HG03571 (cell line): ENCODE measurements around the gene ERC1.
"Not testable (repeated sequence)": the region's sequence is repeated elsewhere in the genome, so short reads cannot be mapped to it uniquely, and the experiment has no call there.

Experiments used
- ATAC-seq: cut with Tn5 transposase; IDR thresholded peaks from one replicate; pipeline ENCODE4 v1.9.1; 2021; ENCODE audit not compliant: unreplicated experiment

ERC1 gene

GRCh38 chr12:1117970-1118563, 127.0 kb downstream of the ERC1 start:
- no peak for ATAC-seq

GRCh38 chr12:1122786-1123185, 131.8 kb downstream of the ERC1 start:
- ATAC-seq: no peak

DNA sequence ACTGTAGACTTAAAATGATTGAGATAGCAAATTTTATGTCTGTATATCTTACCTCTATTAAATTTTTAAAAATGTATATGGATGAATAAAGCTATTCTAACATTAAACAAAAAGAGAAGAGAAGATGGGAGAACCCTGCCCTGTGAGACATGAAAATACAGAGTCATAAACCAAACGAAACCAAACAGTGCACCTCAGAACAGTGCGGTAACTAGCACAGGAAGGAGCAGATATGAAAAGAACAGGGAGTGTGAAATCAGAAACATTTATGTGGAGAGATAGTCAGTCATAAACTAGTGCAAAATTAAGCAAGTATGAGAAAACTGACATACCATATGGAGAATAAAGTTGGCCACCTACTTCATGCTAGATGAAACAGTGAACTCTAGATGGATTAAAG, 135.1 kb downstream of the ERC1 start:
- no peak for ATAC-seq

DNA sequence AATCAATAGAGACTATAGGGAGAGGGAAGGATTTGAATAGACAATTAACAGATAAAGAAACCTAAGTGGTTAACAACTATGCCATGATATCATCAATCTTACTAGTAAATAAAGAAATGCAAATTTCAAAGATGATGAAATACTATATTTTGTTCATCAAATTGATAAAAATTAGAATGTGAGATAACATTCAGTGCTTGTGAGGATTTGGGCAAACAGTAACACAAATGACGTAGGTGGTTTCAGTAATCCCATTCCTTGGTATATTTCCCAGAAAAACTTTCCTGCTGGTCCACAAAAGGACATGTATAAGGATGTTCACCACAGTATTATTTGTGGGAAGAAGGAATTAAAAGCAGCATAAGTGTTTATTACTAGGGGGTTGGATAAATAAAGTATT, 136.0 kb downstream of the ERC1 start:
- ATAC-seq: no peak

- ATAC-seq: no peak
These were observed 139.1 kb downstream of the ERC1 start for GRCh38 chr12:1130164-1130563.

- no peak for ATAC-seq
These were observed 139.5 kb downstream of the ERC1 start for GRCh38 chr12:1130571-1130970.

DNA sequence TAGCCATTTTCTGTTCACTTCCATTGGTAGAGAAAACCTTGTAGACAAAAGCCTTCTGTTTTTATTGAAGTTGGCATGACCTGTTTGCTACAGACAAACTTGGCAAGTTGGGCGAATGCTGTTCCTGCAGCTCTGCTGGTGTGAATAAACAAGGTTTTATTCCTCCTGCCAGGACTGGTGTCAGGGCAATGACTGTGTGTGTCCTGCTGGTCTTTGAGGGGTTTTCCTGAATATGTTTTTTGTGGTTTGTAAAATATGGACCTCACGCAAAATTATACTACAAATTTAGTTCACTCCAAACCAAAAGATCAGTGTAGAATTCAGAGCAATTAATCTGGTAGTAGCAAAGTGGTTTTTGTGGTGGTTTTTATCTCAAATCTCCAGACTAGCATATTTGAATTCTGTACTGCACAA, 140.8 kb downstream of the ERC1 start:
- no peak for ATAC-seq

DNA sequence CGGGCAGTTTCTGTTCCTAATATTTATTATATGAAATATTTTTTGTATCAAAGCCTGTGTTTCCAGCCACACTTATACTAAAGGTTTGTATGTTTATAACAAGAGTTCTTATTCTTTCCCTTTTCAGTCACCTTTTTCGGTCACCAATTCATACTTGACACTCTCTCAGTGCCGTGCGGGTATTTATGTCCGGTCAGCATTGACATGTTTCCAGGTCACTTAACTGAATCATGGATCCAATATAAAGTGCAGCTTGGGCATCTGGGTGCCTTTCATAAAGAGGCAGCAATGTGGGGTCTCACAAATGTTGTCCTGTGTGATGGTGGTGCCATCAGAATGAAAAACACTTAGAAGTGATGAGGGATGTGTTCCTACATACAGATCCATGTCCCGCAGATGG, 141.3 kb downstream of the ERC1 start:
- ATAC-seq: no peak

GRCh38 chr12:1138691-1139090, 147.7 kb downstream of the ERC1 start:
- no peak for ATAC-seq

DNA sequence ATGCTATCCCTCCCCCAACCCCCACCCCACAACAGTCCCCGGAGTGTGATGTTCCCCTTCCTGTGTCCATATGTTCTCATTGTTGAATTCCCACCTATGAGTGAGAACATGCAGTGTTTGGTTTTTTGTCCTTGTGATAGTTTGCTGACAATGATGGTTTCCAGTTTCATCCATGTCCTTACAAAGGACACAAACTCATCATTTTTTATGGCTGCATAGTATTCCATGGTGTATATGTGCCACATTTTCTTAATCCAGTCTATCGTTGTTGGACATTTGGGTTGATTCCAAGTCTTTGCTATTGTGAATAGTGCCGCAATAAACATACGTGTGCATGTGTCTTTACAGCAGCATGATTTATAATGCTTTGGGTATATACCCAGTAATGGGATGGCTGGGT, 155.7 kb downstream of the ERC1 start:
- ATAC-seq: not testable (repeated sequence)

GRCh38 chr12:1147821-1148220, 156.8 kb downstream of the ERC1 start:
- ATAC-seq: no peak

GRCh38 chr12:1157046-1157445, 166.0 kb downstream of the ERC1 start:
- no peak for ATAC-seq

DNA sequence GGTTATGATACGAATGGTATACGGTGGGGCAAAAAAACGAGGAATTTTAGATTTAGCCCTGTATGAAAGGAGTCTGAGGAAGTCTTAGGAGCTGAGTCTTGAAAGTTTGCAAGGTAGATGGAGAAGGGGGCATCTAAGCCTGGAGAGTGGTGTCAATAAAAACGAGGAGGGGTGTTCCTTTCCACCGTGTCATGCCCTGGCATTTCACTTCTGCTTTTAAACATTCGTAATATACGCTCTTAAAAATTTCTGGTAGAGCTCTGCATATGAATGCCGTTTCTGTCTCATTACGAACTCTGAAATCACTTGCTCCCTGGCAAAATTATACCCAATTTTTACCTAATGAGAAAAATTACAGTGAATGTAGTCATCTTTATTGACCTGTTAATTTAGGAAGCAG, 170.2 kb downstream of the ERC1 start:
- ATAC-seq: no peak

- no peak for ATAC-seq
These were observed 171.2 kb downstream of the ERC1 start for GRCh38 chr12:1162081-1162760.

- no peak for ATAC-seq
These were observed 176.8 kb downstream of the ERC1 start for GRCh38 chr12:1167784-1168183.

DNA sequence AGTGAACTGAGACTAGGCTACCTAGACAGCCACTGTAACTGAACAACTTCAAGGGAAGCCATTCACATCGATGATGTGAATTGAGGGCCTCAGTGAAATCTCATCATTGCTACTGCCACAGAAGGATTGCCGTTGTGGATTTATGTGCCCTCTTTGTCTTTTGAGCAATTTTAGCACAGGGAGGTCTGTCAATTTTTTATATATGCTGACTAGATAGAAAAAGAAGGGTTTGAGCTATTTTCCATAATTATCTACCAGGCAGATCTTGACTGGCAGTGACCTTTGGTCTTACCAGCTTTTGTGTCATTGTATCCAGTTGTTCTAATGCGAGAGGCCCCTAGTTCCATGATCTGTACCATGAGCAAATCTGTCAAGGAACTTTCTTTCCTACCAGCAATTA, 179.4 kb downstream of the ERC1 start:
- no peak for ATAC-seq

- no peak for ATAC-seq
These were observed 180.8 kb downstream of the ERC1 start for GRCh38 chr12:1171657-1172408.

- no peak for ATAC-seq
These were observed 183.0 kb downstream of the ERC1 start for GRCh38 chr12:1173781-1174617.

- no peak for ATAC-seq
These were observed 183.6 kb downstream of the ERC1 start for GRCh38 chr12:1174659-1175058.

DNA sequence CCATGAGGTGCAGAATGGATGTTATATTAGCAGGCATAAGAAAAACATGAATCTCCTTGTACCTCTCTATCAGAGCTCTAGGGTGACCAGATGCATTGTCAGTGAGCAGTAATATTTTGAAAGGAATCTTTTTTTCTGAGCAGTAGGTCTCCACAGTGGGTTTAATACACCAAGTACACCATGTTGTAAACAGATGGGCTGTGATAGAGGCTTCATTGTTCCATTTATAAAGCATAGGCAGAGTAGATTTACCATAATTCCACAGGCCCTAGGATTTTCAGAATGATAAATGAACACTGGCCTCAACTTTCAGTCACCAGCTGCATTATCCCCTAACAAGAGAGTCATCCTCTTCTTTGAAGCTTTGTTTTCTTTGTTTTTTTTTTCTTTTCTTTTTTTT, 185.2 kb downstream of the ERC1 start:
- no peak for ATAC-seq

DNA sequence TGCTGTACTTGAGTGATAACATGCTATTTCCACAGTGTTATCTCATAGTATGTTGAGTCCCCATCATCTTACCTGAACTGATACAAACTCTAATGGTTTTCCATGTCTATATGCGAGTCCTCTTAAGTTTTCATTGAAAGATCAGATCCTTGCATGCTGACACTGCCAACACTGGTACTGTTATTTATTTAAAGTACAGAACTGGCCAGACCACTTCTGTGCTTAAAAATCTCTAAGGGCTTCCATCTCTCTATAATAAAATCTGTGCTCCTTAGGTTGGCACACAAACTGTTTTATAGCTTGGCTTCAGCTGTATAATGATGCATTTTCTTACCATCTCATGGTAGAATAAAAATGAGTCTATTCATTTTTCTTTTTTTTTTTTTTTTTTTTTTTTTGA, 188.1 kb downstream of the ERC1 start:
- ATAC-seq: no peak
